Gastrocnemius medialis (tissue), 4 donors: ENCODE results near the gene HCN2.

Source experiments
- POLR2A ChIP-seq, 2 donors: fragments of 450-650 bp; IDR thresholded peaks; one replicate each; pipeline ENCODE4 v1.6.1; 2017; ENCODE audit warnings: antibody characterized with exemption in 2 of 2, mild to moderate bottlenecking in 2 of 2, moderate library complexity in 2 of 2
- TF ChIP-seq, protein P1 (sequence below), 5 experiments: fragments of 450-650 bp in 3 of 5; fragments of 200-600 bp in 2 of 5; sonication (generic) in 2 of 5; IDR thresholded peaks in 4 of 5; conservative IDR thresholded peaks in 1 of 5; 1 replicate in 4 of 5; 2 replicates in 1 of 5; pipeline ENCODE4 v1.5.1; 2016 to 2019; ENCODE audit warnings: antibody characterized with exemption in 5 of 5, mild to moderate bottlenecking in 3 of 5, moderate library complexity in 3 of 5

DNA sequence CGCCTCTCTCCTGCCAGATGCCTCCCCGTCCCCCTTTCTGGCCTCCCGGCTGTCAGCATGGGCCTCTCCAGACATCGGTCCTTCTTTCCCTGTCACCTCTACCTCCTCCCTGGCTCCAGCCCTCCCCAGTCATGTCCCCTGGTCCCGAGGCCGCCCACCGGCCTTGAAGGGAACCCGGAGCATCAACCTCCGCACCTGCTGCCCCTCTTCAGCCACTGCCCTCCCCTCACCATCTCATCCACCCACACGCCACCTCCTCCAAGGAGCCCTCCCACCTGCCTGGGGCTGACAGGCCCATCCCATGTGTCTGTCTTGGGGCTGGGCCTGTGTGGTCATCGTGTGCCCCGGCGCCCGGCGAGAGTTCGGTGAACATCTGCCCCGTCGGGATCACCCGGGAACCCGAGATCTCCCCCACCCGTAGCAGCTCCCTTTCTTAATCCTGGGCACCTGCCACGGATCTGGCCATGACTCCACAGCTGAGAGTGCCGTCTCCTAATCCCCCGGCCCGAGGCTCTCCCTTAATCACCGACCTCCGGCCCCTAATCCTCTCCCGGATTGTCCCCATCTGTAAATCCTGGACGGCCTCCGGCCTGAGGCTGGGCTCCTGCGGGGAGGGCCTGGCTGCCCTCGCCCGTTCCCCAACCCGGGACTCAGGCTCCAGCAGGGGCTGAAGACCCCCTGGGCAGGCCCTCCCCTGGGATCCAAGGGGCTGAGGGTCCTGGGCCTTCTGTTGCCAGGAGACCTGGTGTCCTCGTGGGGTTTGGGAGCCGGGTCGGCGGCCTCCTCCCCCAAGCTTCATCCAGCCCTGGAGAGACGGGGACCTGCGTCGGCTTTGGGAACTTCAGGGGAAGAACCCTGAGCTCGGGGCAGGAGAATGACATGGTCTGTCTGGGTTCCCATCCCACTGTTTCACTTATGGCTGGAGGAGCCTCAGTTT, 5.9 kb downstream of the HCN2 start:
- TF ChIP-seq, protein P1, sequence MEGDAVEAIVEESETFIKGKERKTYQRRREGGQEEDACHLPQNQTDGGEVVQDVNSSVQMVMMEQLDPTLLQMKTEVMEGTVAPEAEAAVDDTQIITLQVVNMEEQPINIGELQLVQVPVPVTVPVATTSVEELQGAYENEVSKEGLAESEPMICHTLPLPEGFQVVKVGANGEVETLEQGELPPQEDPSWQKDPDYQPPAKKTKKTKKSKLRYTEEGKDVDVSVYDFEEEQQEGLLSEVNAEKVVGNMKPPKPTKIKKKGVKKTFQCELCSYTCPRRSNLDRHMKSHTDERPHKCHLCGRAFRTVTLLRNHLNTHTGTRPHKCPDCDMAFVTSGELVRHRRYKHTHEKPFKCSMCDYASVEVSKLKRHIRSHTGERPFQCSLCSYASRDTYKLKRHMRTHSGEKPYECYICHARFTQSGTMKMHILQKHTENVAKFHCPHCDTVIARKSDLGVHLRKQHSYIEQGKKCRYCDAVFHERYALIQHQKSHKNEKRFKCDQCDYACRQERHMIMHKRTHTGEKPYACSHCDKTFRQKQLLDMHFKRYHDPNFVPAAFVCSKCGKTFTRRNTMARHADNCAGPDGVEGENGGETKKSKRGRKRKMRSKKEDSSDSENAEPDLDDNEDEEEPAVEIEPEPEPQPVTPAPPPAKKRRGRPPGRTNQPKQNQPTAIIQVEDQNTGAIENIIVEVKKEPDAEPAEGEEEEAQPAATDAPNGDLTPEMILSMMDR (IDR thresholded peaks at IDR 0.05 in 4 of 5, conservative IDR thresholded peaks at IDR 0.05 in 1 of 5), result no peak
- no peak for TF ChIP-seq POLR2A (IDR thresholded peaks at IDR 0.05)
